Prostate gland (tissue), 2 donors: ENCODE results near the gene PANX3. TPM values are rescaled to one million over a fixed set of nuclear protein-coding genes. Genes with fewer than 3 reads are reported as not detected.

Experiments
- DNase-seq: peaks from one replicate; pipeline ENCODE4 v3.0.0-alpha.2; 2019; ENCODE audit warnings: low spot score
- H3K27ac ChIP-seq, 2 donors: fragments of 200-600 bp; sonication (generic); 2 replicates each; pipeline ENCODE4 v1.5.1; 2017 to 2019
- H3K27me3 ChIP-seq: fragments of 200-600 bp; sonication (generic); replicated peaks from 2 replicates; pipeline ENCODE4 v1.5.1; 2019; ENCODE audit not compliant: insufficient read depth
- H3K36me3 ChIP-seq, 2 donors: fragments of 200-600 bp; sonication (generic); 1 replicate in 1 of 2; 2 replicates in 1 of 2; pipeline versions ENCODE4 v1.5.1 to v1.8.1; 2017 to 2019
- H3K4me1 ChIP-seq: fragments of 200-600 bp; sonication (generic); replicated peaks from 2 replicates; pipeline ENCODE4 v1.5.1; 2019
- H3K4me3 ChIP-seq, 2 donors: fragments of 200-600 bp; sonication (generic); 2 replicates each; pipeline ENCODE4 v1.5.1; 2017 to 2019
- H3K9me3 ChIP-seq: fragments of 200-600 bp; sonication (generic); 2 replicates; pipeline ENCODE4 v1.5.1; 2017
- POLR2A ChIP-seq: fragments of 450-650 bp; IDR thresholded peaks from one replicate; pipeline ENCODE4 v1.6.1; 2016; ENCODE audit warnings: antibody characterized with exemption, mild to moderate bottlenecking
- POLR2AphosphoS5 ChIP-seq: sonication (generic); formaldehyde crosslinking; IDR thresholded peaks from one replicate; pipeline ENCODE4 v1.6.1; 2017; ENCODE audit warnings: antibody characterized with exemption
- WGBS: methylation state at CpG from one replicate; pipeline ENCODE4 v1.1.5; 2018; 5-methylcytosine and 5-hydroxymethylcytosine counted together
- intact Hi-C: fragments of 100-400 bp; cut with DNase I; formaldehyde crosslinking; loops from one replicate; pipeline ENCODE4 v1.14.2; 2022
- total RNA-seq, 2 donors: library from RNA; depleted of rRNA; stranded (reverse); fragments of >200 nt; gene quantifications; one replicate each; pipeline ENCODE4 v1.1.0, GENCODE V29; 2016
- TF ChIP-seq, protein P1 (sequence below), 4 experiments: fragments of 200-600 bp in 2 of 4; fragments of 450-650 bp in 2 of 4; sonication (generic) in 2 of 4; IDR thresholded peaks; 1 replicate in 3 of 4; 2 replicates in 1 of 4; pipeline ENCODE4 v1.5.1; 2016 to 2019; ENCODE audit warnings: antibody characterized with exemption in 4 of 4, mild to moderate bottlenecking in 2 of 4, moderate library complexity in 2 of 4

Gene PANX3
- total RNA-seq, 2 donors from 2014 or later = not detected

DNA sequence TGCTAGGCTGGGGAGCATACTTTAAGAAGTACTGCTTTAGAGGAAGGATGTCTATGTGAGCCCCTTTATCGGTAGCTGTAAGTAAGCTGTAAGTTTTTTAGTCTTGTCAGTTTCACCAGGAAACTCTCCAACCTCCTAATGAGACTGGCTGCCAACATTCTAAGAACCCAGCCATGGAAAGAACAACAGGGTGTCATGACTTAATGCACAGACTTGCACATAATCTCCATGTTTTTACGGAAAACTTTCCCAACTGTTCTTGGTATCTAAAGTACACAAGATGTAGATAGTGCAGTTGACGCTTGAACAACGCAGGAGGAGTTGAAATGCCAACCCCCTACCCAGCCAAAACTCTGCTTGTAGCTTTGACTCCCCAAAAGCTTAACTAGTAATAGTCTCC lies 32.5 kb upstream of the PANX3 start:
- no peaks in the 10 kb centered on the region for H3K9me3 ChIP-seq
- H3K4me3 ChIP-seq = no peak overlapping the region
- DNase-seq = no peak
- H3K4me1 ChIP-seq = no peaks in the 10 kb centered on the region
- 62% methylated on average over 4 of the region's 4 CpGs for WGBS
- no peak overlapping the region for H3K27ac ChIP-seq
- no peaks in the 10 kb centered on the region for H3K27me3 ChIP-seq
- intact Hi-C loops = no loop called here
- no peaks in the 10 kb centered on the region for H3K36me3 ChIP-seq
- TF ChIP-seq POLR2A (no peak), POLR2AphosphoS5 (no peak)
- TF ChIP-seq, protein P1, sequence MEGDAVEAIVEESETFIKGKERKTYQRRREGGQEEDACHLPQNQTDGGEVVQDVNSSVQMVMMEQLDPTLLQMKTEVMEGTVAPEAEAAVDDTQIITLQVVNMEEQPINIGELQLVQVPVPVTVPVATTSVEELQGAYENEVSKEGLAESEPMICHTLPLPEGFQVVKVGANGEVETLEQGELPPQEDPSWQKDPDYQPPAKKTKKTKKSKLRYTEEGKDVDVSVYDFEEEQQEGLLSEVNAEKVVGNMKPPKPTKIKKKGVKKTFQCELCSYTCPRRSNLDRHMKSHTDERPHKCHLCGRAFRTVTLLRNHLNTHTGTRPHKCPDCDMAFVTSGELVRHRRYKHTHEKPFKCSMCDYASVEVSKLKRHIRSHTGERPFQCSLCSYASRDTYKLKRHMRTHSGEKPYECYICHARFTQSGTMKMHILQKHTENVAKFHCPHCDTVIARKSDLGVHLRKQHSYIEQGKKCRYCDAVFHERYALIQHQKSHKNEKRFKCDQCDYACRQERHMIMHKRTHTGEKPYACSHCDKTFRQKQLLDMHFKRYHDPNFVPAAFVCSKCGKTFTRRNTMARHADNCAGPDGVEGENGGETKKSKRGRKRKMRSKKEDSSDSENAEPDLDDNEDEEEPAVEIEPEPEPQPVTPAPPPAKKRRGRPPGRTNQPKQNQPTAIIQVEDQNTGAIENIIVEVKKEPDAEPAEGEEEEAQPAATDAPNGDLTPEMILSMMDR (IDR thresholded peaks at IDR 0.05) = no peak

DNA sequence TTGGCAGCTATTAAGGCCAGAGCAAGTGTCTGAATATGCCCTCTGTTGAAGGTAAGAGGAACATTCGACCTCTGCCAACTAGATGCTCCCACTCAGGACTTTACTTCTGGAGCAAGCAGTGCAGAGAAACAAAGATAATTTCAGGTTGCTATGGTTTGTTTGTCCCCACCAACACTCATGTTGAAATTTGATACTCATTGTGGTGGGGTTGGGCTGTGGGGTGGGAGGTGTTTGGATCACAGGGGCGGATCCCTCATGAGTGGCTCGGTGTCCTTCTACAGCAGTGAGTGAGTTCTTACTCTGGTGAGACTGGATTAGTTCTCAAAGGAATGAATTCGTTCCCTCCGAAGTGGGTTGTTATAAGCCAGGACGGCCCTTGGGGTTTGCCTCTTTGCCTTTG lies 29.4 kb upstream of the PANX3 start:
- intact Hi-C loops = no loop called here
- Histone ChIP-seq H3K4me3 (no peak overlapping the region), H3K27ac (no peak overlapping the region), H3K36me3 (no peaks in the 10 kb centered on the region), H3K9me3 (no peaks in the 10 kb centered on the region), H3K27me3 (no peaks in the 10 kb centered on the region), H3K4me1 (no peaks in the 10 kb centered on the region)
- no peak for DNase-seq
- WGBS = 49% methylated on average over 6 of the region's 6 CpGs
- TF ChIP-seq, protein P1 (IDR thresholded peaks at IDR 0.05) = no peak
- TF ChIP-seq POLR2AphosphoS5 (no peak), POLR2A (no peak)

DNA sequence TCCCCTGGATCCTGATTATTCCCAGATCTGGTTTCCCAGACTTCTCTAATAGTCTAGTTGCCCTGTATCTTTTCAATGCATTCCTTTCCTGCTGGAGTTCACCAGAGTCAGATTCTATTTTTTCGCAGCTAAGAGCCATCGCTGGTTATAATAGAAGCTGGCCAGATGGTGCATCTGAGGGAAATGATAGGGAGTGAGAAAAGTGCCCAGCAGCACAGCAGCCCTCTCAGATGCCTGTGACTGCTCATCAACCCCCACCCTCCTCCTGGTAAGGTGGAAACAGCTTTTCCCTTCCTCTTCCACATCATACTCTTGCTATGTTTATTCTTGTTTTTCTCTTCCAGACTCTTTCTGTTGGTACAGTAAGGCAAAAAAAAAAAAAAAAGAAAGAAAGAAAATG lies 28.7 kb upstream of the PANX3 start:
- intact Hi-C loops = no loop called here
- Histone ChIP-seq H3K27ac (no peak overlapping the region), H3K4me3 (no peak overlapping the region), H3K36me3 (no peaks in the 10 kb centered on the region), H3K9me3 (no peaks in the 10 kb centered on the region), H3K4me1 (no peaks in the 10 kb centered on the region), H3K27me3 (no peaks in the 10 kb centered on the region)
- 96% methylated on average over 2 of the region's 2 CpGs for WGBS
- TF ChIP-seq POLR2AphosphoS5 = no peak
- no peak for TF ChIP-seq POLR2A
- TF ChIP-seq, protein P1 (IDR thresholded peaks at IDR 0.05) = no peak
- no peak for DNase-seq

DNA sequence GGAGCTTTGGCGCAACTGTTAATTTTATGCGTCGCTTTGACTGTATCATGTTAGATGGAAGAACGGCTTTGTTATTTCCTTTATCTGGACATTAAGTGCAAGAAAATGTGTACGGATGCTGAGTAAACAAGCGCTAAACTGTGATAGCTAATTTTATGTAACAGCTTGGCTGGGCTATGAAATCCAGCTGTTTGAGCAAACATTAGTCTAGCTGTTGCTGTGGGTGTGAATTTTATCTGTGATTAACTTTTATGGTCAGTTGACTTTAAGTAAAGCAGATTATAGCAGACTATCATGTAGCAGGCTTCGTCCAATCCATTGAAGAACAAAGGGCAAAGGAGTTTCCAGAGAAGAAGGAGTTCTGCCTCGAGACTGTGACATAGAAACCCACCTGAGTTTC lies 27.4 kb upstream of the PANX3 start:
- Histone ChIP-seq H3K27me3 (no peaks in the 10 kb centered on the region), H3K4me1 (no peaks in the 10 kb centered on the region), H3K27ac (no peak overlapping the region), H3K36me3 (no peaks in the 10 kb centered on the region), H3K9me3 (no peaks in the 10 kb centered on the region), H3K4me3 (no peak overlapping the region)
- intact Hi-C loops = no loop called here
- TF ChIP-seq POLR2A (no peak), POLR2AphosphoS5 (no peak)
- TF ChIP-seq, protein P1 (IDR thresholded peaks at IDR 0.05) = no peak
- no peak for DNase-seq
- WGBS = 60% methylated on average over 8 of the region's 8 CpGs

DNA sequence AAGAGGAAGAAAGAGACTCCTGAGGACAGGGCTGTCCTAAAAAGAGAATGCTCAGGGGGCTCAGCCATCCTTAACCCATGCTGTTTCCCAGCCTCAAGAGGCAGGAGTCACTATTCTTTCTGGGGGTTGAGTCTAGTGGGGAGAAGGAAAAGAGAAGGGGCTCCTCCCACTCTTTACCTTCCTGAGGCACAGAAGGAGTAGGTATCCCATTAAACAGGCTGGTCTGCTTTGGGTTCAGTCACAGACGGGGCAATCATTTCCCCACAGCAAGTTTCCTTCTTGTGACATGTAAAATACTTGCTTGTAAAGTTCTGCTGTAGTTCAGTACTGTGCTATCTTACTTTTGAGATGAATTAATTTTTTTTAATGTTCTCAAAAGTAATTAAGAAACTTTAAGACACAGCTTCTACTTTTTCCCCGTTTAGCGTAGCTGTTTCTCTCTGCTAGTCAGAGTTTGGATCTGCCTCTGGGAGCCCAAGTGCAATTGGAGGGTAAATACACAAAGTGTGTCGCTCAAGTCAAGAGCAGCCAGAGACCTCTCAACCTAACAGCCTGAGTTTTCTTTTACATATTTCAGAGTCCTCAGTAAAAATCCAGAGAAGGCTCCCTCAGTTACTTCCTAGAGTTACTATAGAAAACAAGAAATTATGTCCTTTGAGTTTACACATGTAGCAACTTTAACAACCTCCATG lies 26.4 kb upstream of the PANX3 start:
- Histone ChIP-seq H3K4me1 (no peaks in the 10 kb centered on the region), H3K9me3 (no peaks in the 10 kb centered on the region), H3K27ac (no peak overlapping the region), H3K27me3 (no peaks in the 10 kb centered on the region), H3K4me3 (no peak overlapping the region), H3K36me3 (no peaks in the 10 kb centered on the region)
- no peak for DNase-seq
- no peak for TF ChIP-seq POLR2A
- no peak for TF ChIP-seq POLR2AphosphoS5
- TF ChIP-seq, protein P1 (IDR thresholded peaks at IDR 0.05) = no peak
- intact Hi-C loops = no loop called here
- WGBS = 48% methylated on average over 4 of the region's 4 CpGs
